GM18909 (cell line): ENCODE data around the gene ALOXE3.

Experiments
- ATAC-seq: cut with Tn5 transposase; IDR thresholded peaks from one replicate; pipeline ENCODE4 v1.9.1; 2021; ENCODE audit warnings: mild to moderate bottlenecking; ENCODE audit not compliant: unreplicated experiment, poor library complexity

Gene ALOXE3

DNA sequence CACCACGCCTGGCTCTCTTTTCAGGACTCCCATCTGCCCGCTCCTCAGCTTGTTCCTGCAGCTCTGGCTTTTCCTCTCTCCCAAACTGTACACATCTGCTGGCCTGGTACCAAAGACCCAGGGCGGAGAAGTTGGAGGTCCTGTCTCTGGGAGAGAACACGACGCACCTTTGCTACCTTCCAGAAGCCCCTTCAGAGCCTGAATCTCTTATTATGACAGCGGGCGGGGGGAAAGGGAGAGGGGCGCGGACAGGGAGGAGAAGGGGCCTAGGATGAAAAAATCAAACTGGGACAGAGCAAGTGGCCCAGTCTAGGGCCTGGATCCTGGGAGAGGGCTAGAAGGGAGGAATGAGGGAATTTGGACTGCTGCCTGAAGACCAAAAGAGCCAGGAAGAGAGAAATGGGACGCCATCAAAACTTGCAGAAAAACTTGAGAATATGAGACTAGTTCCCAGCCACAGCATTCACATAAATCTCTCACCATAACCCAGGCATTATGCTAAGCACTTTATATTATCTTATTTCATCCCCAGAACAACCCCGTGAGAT lies 36.4 kb upstream of the ALOXE3 start:
- ATAC-seq, result no peak

DNA sequence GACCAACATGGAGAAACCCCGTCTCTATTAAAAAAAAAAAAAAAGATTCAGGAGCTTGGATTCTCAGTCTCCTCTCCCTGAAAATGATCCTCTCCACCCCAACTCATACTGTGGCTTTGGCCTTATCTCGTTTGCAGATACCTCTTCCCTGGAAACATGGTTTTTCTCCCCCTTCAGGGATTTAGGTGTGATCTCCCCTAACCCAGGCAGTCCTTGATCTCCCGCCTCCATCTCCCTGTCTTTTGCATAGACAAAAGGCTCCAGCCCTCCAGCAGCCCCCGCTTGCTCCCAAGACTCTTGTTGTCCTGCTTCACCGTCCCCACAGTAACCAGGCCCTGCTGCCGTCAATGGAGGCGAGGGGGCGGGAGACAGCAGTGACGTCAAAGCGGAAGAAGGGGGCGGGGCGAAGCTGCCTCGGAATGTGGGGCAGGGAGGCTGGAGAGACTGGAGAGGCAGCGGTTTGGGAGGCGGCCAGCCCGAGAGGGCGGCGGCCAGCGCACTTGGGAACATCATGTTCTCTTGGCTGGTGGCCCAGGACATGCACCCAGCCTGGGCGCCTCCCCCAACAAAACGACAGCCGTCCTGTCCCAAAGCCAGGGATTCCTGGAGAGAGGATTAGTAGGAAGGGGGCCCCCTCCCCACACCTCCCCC lies 35.8 kb upstream of the ALOXE3 start:
- ATAC-seq, result no peak

DNA sequence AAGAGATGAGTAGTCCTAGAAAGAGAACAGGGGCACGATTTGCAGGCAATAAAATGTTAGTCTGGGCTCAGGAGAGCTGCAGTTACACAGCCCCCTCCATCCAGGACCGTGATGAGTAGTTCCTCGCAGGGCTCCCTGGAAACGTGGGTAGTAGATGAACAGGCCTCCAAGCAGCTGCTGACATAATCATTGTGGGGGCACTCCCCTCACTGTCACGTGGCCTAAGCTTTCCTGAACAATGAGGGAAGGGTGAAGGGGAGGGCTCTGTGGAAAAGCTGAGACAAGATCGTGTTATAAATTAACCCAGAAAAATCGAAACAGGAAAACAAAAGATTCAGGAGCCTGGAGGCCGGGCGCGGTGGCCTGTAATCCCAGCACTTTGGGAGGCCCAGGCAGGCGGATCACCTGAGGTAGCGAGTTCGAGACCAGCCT lies 35.2 kb upstream of the ALOXE3 start:
- ATAC-seq, result no peak

DNA sequence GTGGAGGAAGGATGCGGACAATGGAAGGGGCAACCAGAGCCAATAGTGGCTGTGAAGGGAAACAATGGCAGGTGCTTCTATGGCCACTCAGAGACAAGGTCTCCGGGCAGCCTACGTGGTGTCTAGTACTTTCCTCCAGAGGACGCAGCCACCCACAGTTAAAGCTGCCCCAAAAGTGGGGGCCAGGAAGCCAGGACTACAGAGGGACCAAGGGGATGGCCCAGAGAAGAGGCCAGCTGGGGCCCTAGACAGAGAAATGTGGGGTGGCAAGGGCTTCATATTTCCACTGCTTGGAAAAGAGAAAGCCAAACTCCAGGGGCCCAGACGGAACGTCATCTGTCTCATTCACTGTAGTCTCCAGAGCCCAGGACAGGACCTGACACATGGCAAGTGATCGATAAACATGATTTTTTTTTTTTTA lies 34.7 kb upstream of the ALOXE3 start:
- ATAC-seq, result no peak

DNA sequence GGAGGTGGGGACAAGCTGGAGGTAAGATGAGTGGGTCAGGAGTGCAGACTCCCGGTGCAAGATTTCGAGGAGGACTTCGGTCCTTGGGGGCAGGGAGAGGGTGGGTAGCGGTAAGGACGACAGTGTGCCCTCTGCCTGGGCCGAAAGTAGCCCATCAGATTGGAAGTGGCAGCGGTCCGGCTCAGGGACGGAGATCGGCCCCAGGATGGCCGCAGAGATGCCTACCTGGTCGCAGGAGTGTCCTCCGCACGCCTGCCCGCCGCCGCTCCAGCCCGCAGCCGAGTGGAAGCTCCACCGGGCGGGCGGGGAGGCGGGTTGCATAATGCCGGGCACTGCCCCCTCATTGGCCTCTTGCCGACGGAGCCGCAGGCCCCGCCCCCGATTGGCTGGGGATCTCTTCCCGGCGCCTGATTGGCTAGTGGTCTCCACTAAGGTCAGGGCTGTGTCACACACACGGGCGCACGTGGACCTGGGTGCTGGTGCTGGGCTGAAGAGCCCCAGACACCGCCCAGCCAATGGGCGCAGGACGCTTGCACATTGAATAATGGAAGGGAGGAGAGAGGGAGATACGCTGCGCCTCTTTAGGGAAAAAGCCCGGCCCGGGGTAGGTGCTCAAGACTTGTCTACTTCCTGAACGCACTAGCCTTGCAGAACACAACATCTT lies 33.9 kb upstream of the ALOXE3 start, which contains the start of gene PER1:
TSS of gene PER1 (minus strand) at position 293 of the 664 bp plus-strand sequence. CDS start 1,698 bp downstream, outside the sequence.
- ATAC-seq, result no peak

DNA sequence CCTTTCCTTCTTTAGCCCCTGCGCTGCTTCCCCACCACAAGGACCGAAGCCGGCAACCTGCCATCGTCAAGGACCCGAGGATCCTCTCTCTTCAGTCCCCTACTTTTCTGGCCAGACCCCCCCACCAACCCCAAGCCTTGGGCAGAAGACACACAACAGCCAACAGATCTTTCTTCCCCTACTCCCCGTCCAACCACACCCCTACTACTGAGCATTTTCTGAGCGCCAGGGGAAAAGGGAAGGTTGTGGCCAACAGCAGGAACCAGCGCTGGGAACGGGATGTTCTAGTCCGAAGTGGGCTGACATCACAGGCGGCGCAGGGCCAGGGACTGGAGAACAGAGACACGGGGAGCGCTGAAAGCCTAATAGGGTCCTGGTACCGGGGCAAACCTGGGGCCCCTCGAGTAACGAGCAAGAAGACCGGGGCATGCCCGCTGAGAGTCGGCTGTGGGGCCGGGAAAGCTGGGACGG lies 33.4 kb upstream of the ALOXE3 start:
- ATAC-seq, result no peak

DNA sequence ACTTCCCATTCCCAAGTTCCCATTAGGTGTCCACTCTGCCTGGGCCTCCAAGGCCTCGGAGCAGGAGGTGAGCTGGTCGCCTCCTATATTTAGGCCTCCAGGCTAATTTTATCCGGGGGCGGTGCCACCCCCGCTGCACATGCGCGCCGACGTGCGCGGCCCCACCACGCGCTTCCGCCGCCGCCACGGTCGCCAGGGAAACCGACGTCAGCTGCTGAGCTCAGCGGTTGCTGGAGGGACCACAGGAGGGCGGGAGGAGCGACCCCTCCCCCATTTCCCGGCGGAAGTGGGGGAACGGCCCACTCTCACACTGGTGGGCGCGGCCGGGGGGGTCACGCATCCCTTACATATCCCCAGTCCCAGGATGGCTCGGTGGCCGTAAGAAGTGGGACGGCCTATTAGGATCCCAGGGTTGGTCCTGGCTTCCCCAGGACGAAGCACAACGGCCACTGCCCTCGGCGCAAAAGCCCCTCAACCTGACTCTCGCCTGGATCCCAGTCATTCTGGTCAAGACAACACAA lies 32.9 kb upstream of the ALOXE3 start:
- peak; percentile 41 for ATAC-seq

DNA sequence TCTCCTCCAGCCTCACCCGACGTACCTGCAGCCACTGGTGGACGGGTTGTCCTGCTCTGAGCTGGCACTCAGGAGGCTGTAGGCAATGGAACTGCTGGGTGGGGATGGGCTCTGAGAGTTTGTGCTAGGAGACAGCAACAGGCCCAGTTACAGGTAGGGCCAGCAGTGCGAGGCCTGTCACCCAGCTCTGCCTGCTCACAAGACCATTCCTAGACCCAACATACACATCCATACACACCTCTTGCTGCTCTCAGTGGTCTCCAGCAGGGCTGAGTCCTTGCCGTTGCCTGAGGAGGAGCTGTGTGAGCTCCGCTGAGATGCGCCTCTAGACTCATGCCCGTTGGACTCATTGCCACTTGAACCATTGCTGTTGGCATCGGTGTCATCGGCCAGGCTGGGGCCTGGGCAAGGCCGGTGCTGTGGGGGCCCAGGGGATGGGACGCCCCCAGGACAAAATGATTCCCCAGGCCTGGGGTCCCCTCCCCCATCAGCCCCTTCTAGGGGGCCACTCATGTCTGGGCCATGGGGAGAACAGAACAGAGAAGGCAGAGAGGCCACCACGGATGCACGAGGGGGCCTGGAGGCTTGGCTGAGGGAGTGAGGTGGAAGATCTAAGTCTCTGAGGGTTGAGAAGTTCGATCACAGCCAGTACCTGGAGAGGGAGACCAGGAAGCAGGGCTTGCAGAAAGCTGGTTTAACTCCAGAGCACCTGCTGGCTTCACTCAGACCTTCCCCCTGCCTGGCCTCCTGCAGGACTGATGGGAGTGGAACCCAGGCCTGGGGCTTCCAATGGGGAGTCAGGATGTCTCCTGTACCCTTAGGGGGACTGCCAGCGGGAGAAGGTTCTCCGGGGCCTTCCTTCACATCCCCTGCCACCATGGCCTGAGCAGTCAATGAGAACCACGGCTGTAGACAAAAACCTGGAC lies 32.1 kb upstream of the ALOXE3 start:
- ATAC-seq, result no peak

DNA sequence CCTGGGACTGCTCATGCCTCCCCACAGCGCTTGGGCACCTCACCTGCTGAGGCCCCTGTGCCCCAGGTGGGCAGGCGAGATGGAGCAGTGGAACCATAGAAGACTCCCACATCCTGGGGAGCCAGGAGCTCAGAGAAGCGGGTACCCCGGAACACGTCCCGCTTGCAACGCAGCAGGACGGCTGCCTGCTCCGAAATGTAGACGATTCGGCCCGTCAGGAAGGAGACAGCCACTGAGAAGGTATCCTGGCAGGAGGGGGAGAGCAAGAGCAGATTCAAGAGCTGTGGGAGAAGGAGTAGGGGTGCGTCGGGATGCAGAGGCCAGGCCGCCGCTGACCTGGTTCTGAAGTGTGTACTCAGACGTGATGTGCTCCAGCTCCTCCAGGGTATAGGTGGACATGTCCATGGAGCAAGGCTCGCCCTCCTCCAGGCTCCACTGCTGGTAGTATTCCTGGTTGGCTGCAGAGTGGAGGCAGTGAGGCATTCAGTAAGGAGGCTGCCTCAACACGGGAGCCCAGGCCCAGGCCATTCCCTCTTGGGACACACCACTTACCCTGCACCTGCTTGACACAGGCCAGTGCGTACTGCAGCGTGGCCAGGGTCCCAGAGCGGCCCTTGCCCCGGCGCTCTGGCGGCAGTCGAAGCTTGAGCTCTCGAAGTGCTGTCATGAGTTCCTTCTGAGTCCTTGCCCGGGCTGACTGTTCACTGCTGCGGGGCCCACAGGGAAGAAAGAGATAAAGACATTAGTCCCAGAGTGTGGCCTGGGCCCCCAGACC lies 31.3 kb upstream of the ALOXE3 start:
- ATAC-seq, result no peak

DNA sequence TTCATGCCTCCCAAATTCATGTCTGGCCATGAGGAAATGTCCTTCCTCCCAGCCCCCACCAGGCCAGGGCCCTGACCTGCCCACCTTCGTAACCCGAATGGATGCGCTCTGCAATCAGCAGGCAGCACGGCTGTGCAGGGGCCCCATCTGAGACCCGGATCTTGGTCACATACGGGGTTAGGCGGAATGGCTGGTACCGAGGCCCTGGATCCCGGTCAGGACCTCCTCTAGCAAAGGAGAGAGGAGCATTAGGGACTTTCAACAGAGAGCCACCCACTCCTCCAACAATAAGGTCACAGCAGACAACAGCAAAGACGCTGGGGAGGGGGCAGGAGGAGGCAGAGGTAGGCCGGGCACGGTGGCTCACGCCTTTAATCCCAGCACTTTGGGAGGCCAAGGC lies 30.2 kb upstream of the ALOXE3 start:
- no peak for ATAC-seq

DNA sequence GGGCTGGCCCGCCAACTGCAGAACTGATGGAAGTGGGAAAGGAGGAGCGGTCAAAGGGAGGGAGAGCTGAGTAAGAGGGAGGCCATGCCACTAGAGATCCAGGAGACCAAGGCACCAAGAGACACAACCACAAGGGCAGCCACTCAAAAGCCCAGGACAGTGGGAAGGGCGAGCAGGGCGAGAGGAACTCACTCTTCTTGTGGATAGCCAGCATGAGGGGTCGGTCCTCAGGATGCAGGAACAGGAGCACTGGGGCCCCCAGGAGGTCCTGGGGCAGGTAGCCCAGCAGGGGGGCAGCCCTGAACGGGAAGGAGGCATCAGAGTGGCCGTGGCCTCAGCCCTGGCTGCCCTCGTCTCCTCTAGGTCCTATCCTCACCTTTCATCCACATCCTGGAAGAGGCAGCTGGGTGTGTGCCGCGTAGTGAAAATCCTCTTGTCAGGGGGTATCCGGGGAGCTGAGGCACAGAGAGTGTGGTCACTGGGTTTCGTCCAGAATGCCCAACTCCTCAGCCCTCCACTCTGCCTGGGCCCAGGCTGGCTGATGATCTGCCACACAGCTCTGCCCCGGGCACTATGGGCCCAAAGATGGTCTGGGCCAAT lies 29.6 kb upstream of the ALOXE3 start:
- ATAC-seq, result no peak

DNA sequence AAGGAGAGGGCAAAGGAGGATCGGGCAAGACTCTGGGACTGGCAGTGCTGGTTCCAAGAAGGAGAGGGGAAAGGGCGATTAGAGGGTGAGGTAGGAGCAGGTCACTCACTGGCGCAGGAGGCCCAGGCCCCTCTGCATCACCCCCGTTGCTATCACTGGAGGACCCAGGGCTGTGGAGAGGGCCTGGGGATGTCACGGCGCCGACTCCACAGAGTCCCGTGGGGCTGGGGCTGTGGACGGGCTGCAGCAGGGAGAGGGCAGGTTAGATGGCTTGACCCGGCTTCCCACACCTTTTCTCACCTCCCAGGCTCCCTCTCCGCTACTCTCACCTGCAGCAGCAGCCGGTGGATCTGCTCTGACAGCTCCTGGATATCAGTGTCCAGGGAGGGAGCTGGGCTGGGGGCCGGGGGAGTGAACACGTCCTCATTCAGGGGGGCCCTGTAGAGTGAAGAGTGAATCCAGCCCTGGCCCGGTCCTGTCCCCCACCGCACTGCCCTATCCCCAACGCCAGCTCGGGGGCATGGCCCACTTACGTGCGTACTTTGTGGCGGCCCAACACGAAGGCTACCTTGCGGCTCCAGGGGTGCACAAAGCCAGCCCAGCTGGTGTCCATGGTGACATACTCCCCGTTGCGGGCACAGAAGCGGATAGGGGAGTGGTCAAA lies 29.0 kb upstream of the ALOXE3 start:
- no peak for ATAC-seq

DNA sequence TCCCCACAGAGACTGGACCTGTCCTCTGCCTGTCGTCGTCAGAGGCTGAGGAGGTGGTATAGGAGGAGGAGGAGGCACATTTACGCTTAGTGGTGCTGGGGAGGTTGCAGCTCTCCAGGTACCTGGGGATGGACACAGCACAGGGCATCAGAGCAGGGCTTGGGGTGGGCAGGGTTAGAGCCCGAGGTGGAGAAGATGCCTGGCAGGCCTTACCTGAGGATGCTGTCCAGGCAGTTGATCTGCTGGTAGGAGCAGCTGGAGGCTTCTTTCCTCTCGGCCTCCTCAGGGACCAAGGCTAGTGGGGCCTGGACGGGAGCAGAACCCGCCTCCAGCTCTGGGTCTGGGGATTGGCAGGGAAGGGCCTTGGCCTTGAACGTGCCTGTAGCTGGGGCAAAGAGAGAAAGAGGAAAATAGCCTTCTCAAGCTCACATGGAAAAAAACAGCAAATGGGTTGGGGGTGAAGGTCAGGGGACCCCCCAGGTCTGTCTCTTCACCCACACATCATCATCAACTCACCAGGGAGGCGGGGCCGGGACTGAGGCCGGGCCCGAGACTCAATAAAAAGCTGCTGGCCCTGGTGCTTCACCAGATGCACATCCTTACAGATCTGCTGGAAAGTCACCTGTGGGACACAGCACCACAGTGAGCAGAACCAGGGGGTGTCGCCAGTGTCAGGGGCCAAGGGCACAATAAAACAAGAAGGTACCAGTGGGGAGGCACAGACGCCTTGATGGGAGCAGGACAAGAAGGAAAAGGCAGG lies 28.2 kb upstream of the ALOXE3 start:
- no peak for ATAC-seq

DNA sequence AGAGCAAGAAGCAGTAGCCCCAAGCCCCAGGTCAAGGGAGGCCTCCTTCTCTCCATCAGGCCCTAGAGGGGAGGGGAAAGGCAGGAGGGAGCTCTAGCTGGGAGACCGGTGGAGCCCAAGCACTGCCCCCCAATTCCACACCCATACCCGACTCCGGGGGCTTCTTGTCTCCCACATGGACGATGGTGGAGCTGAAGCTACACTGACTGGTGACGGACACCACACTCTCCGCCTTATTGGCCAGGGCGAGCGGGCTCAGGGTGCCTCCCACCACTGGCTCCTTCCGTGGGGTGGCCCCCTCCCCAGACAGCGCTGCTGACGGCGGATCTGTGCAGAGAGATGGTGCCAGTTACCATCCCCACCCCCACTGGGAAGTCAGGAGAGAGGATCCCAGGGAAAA lies 27.5 kb upstream of the ALOXE3 start:
- ATAC-seq, result no peak

DNA sequence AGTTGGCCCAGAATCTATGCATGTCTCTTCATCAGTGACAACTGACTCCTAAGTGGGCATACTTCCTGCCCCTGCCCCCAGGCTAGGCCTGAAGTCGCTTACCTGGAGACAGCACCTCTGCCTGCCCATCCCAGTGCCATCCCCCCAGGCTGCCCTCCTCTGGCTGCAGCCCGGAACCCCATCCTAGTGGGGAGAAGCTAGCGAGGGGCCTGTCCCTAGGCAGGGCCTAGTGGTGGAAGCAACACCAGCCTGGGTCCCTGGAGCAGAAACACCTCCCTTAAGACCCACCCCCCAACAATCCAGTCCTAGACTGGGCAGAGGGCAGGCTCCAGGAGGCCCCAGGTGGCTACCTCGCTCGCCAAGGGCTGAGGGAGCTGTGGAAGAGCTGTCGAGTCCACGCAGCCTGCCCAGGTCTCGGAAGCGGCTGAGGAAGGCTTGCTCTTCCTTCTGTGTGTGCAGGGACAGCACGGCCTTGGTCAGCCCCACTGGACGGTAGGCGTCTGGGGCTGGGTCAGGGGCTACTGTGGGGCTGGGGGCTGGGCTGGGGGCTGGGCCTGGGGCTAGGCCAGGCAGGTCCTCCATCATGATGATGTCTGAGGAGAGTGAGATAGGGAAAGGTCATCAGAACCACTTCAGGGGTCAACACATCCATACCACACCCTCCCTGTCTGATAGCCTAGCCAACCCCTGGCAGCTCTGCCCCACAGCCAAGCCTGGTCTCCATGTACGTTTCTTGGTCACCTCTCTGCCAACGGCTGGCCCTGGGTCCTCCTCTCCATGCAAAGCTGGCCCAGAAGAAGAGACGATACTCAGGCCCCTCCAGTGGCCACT lies 26.3 kb upstream of the ALOXE3 start:
- no peak for ATAC-seq

DNA sequence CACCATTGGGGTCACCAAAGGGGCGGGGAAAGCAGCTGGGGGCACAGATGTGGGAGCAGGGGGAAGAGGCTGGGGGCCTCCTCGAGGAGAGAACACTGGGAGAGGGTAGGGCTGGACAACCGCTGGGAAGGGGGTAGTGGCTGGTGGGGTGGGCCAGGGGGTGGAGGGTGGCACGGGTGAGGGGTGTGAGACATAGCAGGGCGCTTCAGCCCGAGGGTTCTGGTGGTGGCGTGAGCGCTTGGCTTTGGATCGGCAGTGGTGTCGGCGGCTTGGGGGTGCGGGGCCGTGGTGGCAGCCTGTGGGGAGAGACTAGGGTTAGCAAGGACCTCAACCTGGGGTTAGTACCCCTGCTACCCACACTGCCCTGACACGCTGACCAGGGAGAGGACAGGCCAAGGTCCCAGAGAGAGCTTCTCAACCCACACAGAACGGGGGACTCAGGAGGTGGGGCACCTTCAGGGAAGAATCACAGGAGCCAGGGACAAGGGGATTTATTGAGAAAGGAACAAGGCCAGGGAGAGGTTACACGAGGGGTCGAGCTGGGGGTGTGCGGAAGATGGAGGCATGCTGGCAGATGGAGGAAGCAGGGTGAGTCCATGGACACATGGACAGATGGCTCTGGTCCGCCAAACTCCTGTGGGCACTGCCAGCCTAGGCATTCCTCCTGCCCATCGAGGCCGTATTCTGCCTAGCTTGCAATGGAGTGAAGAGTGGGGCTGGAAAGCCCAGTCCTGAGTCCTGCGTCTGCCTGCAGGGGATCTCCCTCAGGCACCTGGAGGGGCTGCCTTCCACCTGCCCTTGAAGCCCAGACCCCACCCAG lies 25.5 kb upstream of the ALOXE3 start:
- no peak for ATAC-seq
